B cell (primary cell): ENCODE results near the gene JCHAIN. TPM values are rescaled to one million over a fixed set of nuclear protein-coding genes. Genes with fewer than 3 reads are reported as not detected.

Experiments used
- ATAC-seq: fragments of 200-7000 bp; cut with Tn5 transposase; one replicate; pipeline ENCODE4 v1.10.0; 2021; ENCODE audit warnings: low read depth, mild to moderate bottlenecking, moderate number of reproducible peaks, moderate library complexity
- CTCF ChIA-PET: fragments of 350-600 bp; sonication (Branson Sonifier 250); formaldehyde crosslinking; loops from one replicate; lab custom pipeline; 2021; ENCODE audit warnings: antibody characterized with exemption, inconsistent platforms; lab: Charles Lee
- POLR2A ChIA-PET: fragments of 350-600 bp; sonication (Branson Sonifier 250); formaldehyde crosslinking; loops from one replicate; lab custom pipeline; 2021; ENCODE audit warnings: antibody characterized with exemption; lab: Charles Lee
- DNase-seq: peaks from one replicate; pipeline ENCODE4 v3.0.0; 2013
- H2AFZ ChIP-seq: 2 replicates; pipeline ENCODE4 v1.6.1; 2012; ENCODE audit warnings: mild to moderate bottlenecking, low read depth, low read length; ENCODE audit not compliant: insufficient read depth, poor library complexity, severe bottlenecking
- H3K27ac ChIP-seq, 2 donors: 1 replicate in 1 of 2; 2 replicates in 1 of 2; pipeline ENCODE4 v1.5.1; 2012 to 2013; ENCODE audit warnings: low read length in 2 of 2, mild to moderate bottlenecking in 2 of 2, moderate library complexity in 1 of 2
- H3K27me3 ChIP-seq, 4 experiments: fragments of 200-600 bp in 1 of 4; sonication (generic) in 1 of 4; replicated peaks in 1 of 4; 1 replicate in 2 of 4; 2 replicates in 2 of 4; pipeline versions ENCODE4 v1.6.1 to v1.7.0; 2013 to 2016; ENCODE audit warnings: low read length in 3 of 4, mild to moderate bottlenecking in 2 of 4, mixed read lengths in 1 of 4, moderate library complexity in 1 of 4; ENCODE audit not compliant: insufficient read depth in 4 of 4, control insufficient read depth in 3 of 4; ENCODE audit errors: control extremely low read depth in 1 of 4
- H3K36me3 ChIP-seq, 2 experiments: replicated peaks in 1 of 2; 1 replicate in 1 of 2; 2 replicates in 1 of 2; pipeline versions ENCODE4 v1.6.1 to v1.7.1; 2013; ENCODE audit warnings: low read length in 1 of 2; ENCODE audit not compliant: insufficient read depth in 2 of 2, control insufficient read depth in 1 of 2; ENCODE audit errors: control extremely low read depth in 1 of 2, extremely low read depth in 1 of 2
- H3K4me1 ChIP-seq, 2 donors: fragments of 200-600 bp in 1 of 2; sonication (generic) in 1 of 2; 1 replicate in 1 of 2; 2 replicates in 1 of 2; pipeline versions ENCODE4 v1.5.1 to v1.6.1; 2013 to 2017; ENCODE audit warnings: low read length in 2 of 2; ENCODE audit not compliant: control insufficient read depth in 2 of 2, insufficient read depth in 2 of 2
- H3K4me2 ChIP-seq: replicated peaks from 2 replicates; pipeline ENCODE3; 2012; ENCODE audit warnings: mild to moderate bottlenecking, low read depth, low read length; ENCODE audit not compliant: poor library complexity, severe bottlenecking
- H3K4me3 ChIP-seq, 5 experiments: fragments of 200-600 bp in 1 of 5; sonication (generic) in 1 of 5; 1 replicate in 3 of 5; 2 replicates in 2 of 5; pipeline versions ENCODE4 v1.5.1 to v1.7.0; 2011 to 2016; ENCODE audit warnings: low read length in 4 of 5, mild to moderate bottlenecking in 4 of 5, low read depth in 2 of 5, control low read depth in 1 of 5, moderate library complexity in 1 of 5; ENCODE audit not compliant: insufficient read depth in 1 of 5; ENCODE audit errors: control extremely low read depth in 1 of 5, extremely low read depth in 1 of 5
- H3K79me2 ChIP-seq: fragments of 200-600 bp; sonication (generic); one replicate; pipeline ENCODE4 v1.6.0; 2016; ENCODE audit warnings: low read length; ENCODE audit not compliant: control insufficient read depth, insufficient read depth
- H3K9ac ChIP-seq: fragments of 200-600 bp; sonication (generic); 2 replicates; pipeline ENCODE4 v1.6.1; 2017; ENCODE audit warnings: mild to moderate bottlenecking, low read length, moderate library complexity
- H3K9me3 ChIP-seq, 3 donors: one replicate each; pipeline versions ENCODE4 v1.6.1 to v1.7.1; 2013; ENCODE audit warnings: low read length in 2 of 3; ENCODE audit not compliant: control insufficient read depth in 2 of 3, insufficient read depth in 1 of 3; ENCODE audit errors: control extremely low read depth in 1 of 3
- H4K20me1 ChIP-seq: 2 replicates; pipeline ENCODE4 v1.6.0; 2012; ENCODE audit warnings: mild to moderate bottlenecking, low read length; ENCODE audit not compliant: insufficient read depth, control insufficient read depth, poor library complexity, severe bottlenecking
- H3K27ac Mint-ChIP-seq: one replicate; pipeline ENCODE4 v1.8.0; 2021; ENCODE audit warnings: mixed read lengths
- H3K27me3 Mint-ChIP-seq: one replicate; pipeline ENCODE4 v1.8.0; 2021; ENCODE audit warnings: mixed read lengths
- H3K4me1 Mint-ChIP-seq: one replicate; pipeline ENCODE4 v1.8.0; 2021; ENCODE audit warnings: mixed read lengths
- H3K4me3 Mint-ChIP-seq: one replicate; pipeline ENCODE4 v1.8.0; 2021; ENCODE audit warnings: mixed read lengths
- H3K9me3 Mint-ChIP-seq: one replicate; pipeline ENCODE4 v1.8.0; 2022; ENCODE audit warnings: mixed read lengths; ENCODE audit not compliant: insufficient read depth
- CTCF ChIP-seq: fragments of 200-600 bp; IDR thresholded peaks from one replicate; pipeline ENCODE4 v1.8.0; 2022; ENCODE audit warnings: antibody characterized with exemption, mild to moderate bottlenecking
- EZH2 ChIP-seq: IDR thresholded peaks from 2 replicates; pipeline ENCODE4 v1.6.1; 2012; ENCODE audit warnings: borderline replicate concordance, low read depth, mild to moderate bottlenecking, moderate library complexity, low read length; ENCODE audit not compliant: insufficient read depth, poor library complexity, severe bottlenecking
- WGBS: methylation state at CpG from one replicate; pipeline ENCODE4 v1.1.5; 2013; ENCODE audit warnings: missing lambda C conversion rate; ENCODE audit not compliant: insufficient coverage; 5-methylcytosine and 5-hydroxymethylcytosine counted together
- intact Hi-C: fragments of 100-400 bp; cut with micrococcal nuclease; formaldehyde crosslinking; loops from one replicate; pipeline ENCODE4 v1.10.0; 2022
- polyA plus RNA-seq: library from polyadenylated mRNA; depleted of rRNA; stranded (reverse); fragments of >200 nt; gene quantifications from 2 replicates; pipeline ENCODE4 v1.2.3, GENCODE V29; 2012
- total RNA-seq, 2 donors: library from RNA; stranded (reverse); fragments of 120-200 nt in 1 of 2; gene quantifications; 1 replicate in 1 of 2; 2 replicates in 1 of 2; pipeline versions ENCODE4 v1.2.3 to v1.2.4, GENCODE V29; 2013 to 2022

The JCHAIN gene
- total and polyA plus RNA-seq, 2 donors (not counting 1 experiment from before 2014, with no cell fraction given): 90.8 to 441 TPM

- ChIA-PET CTCF (no interaction called here), POLR2A (no interaction called here)
- WGBS: no CpG with 5 or more reads among the region's 2 CpGs
Measured at GRCh38 chr4:70640192-70640591, 26.1 kb downstream of the JCHAIN start.

More at GRCh38 chr4:70640192-70640591, 26.1 kb downstream of the JCHAIN start:
- H3K4me3 ChIP-seq: no peak overlapping the region
- no peaks in the 10 kb centered on the region for H3K79me2 ChIP-seq
- intact Hi-C loops: no loop called here
- no peak for TF ChIP-seq EZH2
- TF ChIP-seq CTCF: no peak
- H4K20me1 ChIP-seq: no peaks in the 10 kb centered on the region
- H3K27me3 ChIP-seq: no peaks in the 10 kb centered on the region
- Mint-ChIP-seq H3K4me1 (no peaks in the 10 kb centered on the region), H3K4me3 (no peak overlapping the region), H3K27me3 (no peaks in the 10 kb centered on the region), H3K9me3 (no peaks in the 10 kb centered on the region), H3K27ac (no peak overlapping the region)
- no peaks in the 10 kb centered on the region for H3K36me3 ChIP-seq
- H2AFZ ChIP-seq: no peak overlapping the region
- H3K4me1 ChIP-seq: no peaks in the 10 kb centered on the region
- H3K27ac ChIP-seq: no peak overlapping the region
- H3K4me2 ChIP-seq: no peak overlapping the region
- no peaks in the 10 kb centered on the region for H3K9me3 ChIP-seq
- DNase-seq: no peak
- no peak overlapping the region for H3K9ac ChIP-seq
- ATAC-seq: no peak
